ENCODE results near the gene HTRA1.

The HTRA1 gene

DNA sequence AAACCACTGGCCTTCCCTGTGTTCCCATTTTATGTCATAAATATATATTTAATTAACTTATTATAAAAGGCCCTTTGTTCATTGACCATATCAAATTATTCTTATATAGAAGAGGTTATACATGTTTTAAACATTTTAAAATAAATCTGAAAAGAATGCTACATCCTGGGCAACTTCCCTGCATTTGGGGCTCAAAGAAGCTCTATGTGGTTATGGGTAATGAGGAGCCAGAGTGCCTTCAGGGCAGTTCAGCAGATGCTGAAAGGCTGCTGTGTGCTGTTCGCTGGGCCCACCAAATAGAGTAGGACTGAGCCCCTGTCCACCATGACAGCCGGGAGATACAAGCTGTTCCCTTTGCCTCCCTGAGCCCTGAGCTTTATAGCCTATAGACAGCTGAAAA is 35.9 kb downstream of the HTRA1 start:
- no peak for DNase-seq

DNA sequence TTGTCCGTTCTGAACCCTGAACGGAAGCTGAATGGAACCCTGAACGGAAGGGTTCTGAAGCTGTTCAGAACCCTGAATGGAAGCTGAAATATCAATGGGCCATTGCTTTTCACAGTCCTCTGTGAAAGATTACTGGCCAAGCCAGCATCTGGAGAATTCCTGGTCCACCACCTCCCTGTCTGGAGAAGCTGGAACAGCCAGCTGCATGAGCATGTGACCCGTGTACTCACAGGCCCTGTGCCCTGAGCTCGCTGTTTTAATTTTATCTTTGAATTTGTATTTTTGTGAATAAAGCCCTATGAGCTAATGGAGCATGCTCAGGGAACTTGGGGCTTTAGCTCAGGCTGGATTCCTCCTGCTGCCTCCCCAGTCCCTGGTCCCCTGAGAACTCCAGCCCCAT is 37.2 kb downstream of the HTRA1 start:
- no peak for DNase-seq

DNA sequence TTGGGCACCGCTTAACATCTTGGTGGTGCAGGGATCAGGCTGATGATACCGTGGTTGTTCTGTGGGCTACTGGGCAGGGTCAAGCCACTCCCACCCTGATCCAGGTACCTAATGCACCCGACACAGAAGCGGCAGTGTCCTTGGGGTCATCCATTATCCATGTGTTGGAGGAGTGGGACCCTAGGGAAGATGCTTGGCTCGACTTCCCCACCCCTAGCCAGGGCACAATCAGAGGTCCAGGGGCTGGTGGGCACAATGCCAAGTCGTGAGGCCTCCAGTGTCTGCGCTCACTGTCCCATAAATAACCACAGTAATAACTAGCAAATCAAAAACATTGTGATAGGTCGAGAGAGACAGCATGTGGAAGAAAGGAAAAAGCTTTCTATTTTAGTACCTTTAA is 37.7 kb downstream of the HTRA1 start:
- no peak for DNase-seq

DNA sequence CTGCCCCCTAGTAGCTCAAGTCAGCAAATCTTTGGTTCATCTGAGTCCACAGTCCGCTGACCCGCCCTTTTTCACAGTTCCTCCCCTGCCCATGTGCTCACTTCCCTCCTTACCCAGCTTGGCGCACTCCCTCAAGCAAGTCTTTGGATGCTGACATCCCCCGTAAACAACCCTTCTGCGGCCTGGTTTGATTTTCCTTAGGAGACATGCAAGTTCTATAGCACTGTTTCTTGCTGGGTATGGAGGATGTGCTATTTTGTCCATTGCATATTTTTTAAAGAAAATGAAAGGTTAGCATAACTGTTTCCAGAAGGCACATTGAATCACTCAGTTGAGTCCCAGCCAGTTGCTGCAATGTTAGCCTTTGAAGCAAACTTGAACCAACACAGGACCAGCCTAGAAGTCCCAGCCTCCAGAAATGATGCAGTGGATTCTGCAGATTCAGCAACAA is 38.2 kb downstream of the HTRA1 start:
- no peak for DNase-seq

DNA sequence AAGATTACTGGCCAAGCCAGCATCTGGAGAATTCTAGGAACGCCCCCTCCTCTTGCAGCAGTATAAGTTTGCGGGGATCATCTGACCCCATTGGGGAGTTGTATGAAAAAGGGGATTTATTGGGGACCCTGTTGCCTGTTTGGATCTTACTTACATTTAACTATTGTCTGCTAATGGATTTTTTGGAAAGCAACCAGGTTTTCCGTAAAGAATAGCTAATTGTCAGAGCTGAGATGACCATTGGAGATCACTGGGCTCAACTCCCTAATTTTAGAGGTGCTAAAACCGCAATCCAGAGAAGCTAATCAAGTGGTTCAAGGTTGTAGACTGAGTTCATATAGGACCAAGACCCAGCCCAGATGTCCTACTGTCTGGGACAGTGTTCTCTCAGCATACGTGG is 38.8 kb downstream of the HTRA1 start:
- DNase-seq: no peak

DNA sequence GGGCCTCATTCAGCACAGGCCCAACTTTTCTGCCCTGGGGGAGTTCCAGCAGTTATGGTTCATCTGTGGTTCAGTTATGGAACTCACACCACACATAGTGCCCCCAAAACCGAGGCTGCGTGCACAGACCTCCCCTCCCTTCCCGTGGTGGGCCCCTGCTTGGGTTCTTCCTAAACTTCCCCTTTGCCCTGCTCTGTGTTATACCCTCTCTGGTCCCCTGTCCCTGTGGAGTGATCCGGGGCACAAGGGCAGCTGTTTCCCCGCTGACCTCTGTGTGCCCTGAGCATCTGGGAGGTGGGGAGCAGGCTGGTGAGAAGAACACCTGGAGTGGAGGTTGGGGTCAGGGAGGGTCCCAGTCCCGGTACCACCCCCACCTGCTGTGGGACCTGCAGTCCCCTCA is 39.4 kb downstream of the HTRA1 start:
- DNase-seq: no peak

DNA sequence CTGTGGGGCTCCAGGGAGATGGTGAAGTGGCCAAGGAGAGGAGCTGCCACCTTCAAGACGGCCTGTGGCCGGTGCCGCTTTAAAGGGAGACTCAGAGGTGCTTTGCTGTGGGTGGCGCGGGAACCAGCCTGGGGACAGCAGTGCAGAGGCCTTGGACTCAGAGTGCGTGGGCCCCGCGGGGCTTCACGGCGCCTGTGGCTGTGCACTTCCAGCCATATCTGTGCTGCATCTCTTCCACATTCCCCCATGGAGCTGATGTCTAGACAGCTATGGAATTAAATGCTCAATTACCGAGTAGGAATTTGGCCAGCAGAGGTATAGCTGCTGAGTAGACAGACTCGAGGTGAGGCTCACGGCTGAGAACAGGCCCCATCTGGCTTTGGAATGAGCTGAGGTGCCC is 41.7 kb downstream of the HTRA1 start:
- no peak for DNase-seq

DNA sequence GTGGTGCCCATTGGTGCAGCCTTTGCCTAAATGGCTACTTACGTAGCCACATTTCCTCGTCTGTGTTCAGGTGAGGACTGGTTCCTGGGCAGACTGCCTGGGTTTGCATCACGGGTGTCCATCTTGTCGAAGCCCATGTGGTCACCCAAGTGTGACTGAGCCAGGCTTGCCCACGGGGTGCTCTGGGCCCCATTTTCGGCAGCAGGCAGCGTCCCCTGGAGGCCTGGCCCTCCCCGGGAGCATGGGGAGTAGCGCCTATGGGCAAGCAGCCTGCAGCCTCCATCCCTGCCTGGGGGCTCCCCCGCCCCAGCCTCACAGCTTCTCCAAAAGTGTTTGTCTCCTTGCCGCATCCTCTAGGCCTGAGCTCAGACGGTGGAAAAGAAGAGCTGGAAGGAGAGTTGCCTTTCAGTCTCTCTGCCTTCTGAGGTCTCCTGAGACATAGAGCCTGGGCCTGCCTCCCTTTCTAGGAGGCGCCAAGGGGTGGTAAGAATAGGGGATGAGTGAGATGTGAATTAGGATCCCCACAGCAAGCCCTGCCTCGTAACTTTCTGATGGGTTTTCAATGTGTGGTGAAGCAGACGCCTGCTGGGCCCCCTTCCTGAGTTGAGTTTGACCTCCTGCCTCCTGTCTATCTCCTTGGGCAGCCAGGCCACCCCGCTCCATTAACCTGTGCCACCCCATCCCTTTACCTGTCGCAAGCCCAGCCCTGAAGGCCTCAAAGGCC is 42.7 kb downstream of the HTRA1 start:
- DNase-seq: no peak

DNA sequence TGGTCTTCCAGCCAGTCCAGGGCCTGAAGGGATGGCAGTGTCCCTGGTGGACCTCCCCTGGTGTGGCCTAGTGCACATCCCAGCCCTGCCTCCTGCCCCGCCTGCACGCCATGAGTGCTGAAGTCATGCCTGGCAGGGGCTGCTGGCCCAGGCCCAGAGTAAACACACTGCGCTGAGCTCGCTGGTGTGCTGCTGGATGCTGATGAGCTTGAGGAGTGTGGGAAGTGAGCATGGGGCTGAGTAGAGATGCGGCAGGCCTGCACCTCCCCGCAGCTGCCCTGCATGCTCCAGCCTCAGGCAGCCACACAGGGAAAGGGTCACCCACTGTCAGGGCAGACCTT is 43.2 kb downstream of the HTRA1 start:
- no peak for DNase-seq

DNA sequence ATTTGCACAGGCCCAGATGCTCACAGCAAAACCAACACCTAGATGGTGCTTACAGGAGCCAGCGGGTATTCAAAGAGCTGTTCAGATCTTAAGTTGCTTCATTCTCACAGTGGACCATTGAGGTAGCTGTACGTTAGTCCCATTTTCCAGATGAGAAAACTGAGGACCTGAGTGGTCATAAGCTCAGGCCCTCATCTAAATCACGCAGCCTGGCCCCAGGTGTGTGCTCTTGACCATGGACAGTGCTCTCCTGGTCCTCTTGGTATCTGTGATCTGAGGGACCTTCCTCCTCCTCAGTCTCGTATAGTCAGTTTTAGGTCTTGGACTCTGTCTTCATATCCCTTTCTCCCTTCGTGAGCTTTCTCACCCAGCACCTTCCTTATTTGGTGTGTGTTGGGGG is 43.7 kb downstream of the HTRA1 start:
- DNase-seq: no peak

DNA sequence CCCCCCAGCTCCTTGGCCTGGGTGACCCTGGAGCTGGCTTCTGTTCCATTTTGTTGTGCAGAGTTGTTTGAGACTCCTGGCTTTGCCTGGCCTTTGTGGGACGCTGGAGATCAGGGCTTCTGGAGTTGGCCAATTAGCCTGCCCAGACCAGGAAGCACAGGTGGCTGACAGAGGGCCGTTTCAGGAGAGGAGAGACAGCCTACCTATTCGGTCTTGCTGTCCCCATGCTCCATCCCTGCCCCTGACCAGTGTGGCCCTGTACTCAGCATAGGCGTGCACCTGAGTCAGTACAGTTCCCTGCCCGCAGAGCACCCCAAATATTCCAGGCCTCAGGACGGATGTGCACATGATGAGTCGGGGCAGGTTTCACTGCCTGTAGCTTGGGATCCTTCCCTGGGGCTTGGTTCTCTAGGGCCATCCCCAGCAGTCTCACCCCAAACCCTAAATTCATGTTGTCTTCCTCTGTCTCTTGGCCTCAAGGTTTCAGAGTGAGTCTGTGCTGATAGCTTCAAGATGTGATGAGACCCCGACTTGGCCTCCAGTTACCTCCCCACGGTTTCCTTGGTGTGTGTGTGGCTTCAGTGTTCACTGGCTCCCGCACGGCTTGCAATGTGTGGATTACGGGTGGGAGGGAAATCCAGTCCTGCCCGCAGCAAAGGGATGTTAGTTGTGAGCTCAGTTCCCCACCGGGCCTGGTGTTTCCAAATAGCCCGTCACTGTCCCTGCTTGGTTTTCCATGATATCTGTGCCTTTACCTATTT is 44.7 kb downstream of the HTRA1 start:
- DNase-seq: no peak

DNA sequence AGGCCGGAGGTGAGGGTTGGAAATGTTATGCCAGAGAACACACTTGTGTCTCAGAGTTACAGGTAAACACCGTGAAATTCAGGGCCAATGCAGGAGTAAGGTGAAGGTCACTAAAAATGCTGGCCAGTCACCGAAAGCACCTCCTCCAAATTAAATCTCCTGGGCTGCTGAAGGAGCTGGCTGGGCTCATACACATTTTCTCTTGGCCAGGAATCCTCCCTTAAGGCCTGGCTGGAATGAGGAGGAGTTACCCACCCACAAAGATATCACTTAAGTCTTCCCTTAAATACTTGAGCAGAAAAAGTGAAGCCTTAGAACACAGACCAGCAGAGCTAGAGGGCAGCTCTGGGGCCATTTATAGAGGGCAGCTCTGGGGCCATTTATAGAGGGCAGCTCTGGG is 46.3 kb downstream of the HTRA1 start:
- DNase-seq: no peak

DNA sequence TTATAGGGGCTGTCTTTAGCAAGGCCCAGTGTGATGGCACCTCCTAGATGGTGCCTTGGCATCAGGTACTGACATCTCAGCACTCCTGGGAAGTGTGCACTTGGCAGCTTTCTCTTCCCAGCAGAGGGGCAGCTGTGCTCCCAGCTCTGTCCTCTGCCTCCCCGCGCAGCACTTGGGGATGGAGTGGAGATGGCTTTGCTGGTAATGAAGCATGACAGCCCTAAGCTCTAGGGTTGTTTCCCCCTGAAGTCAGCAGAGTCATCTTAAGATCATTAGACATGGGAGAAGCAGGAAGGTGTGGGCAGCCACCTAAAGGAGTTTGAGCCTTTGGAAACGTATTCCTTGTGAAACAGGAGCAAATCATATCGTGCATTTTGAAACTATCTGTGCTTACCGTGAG is 46.7 kb downstream of the HTRA1 start:
- no peak for DNase-seq

DNA sequence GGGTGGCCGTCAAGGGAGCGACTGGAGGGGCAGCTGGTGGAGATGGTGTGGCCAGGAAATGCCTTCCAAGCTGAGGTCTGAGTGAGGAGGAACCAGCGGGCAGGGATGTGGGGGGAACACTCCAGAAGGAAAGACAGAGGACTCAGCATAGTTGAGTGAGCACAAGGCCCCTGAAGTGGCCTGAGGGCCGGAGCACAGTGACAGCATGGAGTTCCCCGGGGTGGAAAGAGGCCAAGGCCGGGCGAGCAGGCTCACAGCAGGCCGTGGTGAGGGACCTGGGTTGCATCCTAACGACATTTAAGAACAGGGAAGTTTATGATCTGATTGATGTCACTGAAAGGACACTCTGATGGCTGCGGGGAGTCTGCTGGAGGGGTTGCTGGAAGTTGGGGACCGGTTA is 48.0 kb downstream of the HTRA1 start:
- DNase-seq: no peak

DNA sequence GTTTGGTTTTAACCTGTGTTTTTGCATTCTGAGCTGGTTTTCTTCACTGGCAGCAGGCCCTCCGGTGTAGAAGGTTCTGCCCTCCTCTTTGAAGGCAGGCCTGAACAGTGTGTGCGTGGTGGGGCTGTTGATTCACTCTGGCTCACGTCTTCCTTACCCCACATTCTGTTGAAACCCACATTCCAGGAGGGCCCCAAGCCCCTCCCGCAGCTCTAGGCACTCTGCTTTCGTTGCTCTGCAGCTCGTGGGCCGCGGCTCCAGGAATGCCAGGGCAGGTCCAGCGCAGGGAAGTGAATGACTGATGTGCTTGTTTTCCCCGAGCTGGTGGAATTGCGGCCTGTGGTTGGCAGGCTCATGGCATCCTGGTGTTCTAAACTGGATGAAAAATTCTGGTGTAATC is 49.0 kb downstream of the HTRA1 start:
- DNase-seq: no peak

DNA sequence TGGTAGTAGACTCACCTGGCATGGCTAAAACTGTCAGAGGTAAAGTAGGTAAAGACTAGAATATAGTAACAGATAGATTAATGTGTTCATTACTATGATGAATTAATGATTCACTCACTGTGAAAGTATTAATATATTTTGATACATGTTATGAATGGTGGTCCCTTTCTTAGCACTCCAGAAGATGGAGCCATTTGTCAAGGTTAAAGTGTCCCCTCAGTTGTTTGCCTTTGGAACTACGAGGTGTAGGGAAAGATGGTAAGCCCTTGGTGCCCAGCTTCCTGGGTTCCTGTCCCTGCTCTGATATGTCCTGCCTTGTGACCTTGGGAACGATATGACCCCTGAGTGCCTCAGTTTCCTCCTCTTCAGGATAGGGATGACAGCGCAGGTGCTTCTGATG is 49.4 kb downstream of the HTRA1 start:
- no peak for DNase-seq

DNA sequence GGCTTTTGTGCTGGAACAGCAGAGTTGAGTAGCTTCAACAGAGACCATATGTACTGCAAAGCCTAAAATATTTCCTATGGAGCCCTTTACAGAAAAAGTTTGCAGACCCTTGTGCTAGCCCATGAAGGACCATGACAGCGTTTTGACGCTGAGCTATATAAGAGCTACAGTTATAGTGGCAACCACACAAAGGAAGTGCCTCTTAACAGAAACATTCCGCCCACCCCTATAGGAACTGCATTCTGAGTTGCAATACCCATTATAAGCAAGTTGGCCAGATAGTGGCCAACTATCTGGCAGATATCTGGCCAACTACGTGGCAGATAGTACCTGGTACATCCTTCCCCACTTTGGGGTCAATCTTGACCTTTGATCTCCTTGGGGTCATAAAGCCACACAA is 51.7 kb downstream of the HTRA1 start:
- DNase-seq: no peak

DNA sequence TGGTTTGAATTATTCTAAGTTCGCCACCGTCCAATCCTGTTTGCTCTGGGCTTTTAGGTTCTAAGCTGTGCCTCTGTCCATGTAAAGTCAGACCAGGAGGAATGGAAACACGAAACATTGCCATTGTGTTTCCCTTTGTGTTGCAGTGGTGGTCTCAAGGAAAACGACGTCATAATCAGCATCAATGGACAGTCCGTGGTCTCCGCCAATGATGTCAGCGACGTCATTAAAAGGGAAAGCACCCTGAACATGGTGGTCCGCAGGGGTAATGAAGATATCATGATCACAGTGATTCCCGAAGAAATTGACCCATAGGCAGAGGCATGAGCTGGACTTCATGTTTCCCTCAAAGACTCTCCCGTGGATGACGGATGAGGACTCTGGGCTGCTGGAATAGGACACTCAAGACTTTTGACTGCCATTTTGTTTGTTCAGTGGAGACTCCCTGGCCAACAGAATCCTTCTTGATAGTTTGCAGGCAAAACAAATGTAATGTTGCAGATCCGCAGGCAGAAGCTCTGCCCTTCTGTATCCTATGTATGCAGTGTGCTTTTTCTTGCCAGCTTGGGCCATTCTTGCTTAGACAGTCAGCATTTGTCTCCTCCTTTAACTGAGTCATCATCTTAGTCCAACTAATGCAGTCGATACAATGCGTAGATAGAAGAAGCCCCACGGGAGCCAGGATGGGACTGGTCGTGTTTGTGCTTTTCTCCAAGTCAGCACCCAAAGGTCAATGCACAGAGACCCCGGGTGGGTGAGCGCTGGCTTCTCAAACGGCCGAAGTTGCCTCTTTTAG is 52.9 kb downstream of the HTRA1 start:
- DNase-seq: no peak

DNA sequence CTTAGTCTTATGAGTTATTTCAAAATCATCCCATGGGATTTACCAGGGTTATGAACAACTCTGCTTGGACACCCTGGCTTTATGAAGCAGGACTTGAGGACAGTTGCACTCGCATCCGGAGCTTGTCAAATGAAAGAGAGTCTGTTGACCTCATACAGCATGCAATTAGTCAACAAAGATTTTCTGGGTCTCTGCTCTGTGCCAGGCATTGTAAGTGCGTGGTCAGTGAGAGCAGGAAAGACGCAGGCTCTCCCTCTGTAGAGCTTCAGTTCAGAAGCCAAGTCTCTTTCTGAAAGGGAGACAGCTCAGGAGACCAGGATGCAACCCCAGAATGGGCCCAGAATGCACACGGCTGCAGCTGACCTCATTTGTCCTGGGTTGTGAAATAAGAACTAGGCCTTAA is 53.7 kb downstream of the HTRA1 start:
- no peak for DNase-seq

DNA sequence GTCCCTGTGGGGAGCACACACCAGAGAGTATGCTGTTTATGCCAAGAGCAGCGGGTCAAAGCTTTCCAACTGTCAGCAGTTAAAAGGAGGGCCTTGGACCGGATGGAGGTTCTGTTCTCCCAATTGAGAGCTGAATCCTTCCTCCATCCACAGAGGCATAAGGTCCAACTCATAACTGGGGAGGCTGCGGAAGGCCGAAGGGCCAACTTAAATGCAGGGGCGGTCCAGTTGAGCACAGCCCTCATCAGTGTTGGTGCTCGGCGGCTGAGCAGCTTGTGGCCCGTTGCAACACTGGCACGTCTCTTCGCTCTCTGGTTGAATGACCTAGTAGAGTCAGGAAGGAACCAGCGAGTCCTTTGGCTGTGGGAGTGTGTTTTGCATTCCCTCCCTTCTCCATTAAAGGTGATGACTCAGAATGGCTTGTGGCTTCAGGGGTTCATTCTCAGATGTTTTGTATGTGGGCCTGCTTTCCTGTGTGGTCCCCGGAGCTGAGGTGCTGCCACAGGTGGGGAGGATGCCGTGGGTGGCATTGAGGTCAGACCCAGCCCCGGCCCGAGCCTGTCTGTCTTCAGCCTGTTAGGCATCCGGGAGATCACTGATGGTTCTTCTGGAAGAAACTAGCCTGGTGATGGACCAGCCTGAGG is 54.4 kb downstream of the HTRA1 start:
- DNase-seq: no peak

DNA sequence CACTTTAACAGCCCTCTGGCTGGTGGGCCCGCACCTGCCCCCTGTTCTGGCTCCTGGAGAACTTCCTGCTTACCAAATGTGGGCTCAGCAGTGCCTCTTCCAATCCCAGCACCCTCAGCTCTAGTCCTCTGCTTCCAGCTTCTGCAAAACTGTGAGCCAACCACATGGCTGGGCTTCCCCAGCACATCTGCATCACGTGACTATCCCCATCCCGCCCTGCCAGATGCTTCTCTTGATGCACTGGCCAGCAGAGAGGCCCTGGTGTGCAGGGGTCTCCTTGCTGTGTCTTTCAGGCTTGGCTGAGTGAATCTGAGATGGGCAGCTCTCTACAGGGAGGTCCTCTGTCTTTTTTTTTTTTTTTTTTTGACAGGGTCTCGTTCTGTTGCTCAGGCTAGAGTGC is 55.4 kb downstream of the HTRA1 start:
- no peak for DNase-seq

DNA sequence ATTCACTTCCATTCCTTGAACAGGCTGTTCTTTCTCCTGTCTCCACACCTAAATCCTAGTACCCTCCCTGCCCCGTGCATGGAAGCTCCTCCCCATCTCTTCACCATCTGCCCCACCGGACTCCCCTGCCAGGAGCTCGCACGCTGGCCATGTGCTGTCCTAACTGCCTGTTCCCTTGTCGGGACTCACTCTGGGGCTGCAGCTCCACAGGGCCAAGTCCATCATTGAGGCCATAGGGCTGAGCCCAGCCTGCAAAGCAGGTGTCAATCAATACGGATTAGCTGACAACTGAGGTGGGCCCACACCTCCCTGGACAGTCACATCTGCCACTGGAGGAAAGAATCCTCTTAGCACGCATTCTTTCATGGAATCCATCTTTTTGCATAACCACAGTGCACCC is 57.8 kb downstream of the HTRA1 start:
- no peak for DNase-seq

DNA sequence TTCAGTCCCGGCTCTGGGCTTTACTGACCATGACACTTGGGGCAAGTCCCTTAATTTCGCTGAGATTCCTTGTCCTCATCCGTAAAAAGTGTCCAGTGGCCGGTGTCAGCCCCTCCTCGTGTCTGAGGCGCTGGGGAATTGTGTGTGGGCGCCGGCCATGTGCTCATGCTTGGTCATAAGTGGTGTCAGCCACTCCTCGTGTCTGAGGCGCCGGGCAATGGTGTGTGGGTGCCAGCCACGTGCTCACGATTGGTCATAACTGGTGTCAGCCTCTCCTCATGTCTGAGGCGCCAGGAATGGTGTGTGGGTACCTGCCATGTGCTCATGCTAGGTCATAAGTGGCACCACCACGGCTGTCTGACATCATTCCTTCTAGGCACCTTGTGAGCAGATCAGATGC is 58.5 kb downstream of the HTRA1 start:
- no peak for DNase-seq

DNA sequence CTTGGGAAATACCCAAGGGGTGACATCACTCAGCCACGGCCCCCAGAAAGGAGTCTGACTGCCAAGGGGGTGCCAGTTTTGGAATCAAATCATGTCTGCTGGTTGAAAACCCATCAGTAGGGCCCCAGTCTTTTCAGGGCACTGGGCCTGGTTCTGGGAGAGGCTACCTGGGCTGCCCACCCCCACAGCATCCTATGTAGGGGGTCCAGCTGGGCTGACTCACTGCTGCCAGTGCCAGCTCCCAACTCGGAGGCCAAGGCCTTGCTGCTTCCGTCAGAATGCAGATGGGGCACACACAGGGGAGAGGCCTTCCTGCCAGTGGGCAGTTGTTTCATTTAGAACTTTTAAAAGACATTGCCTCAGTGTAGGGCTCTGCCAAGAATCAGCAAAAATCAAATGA is 59.7 kb downstream of the HTRA1 start:
- DNase-seq: no peak

Measured in SW 1271 (cell line).